Osteoblast (primary cell): ENCODE measurements around the gene SSBP2. TPM values are rescaled to one million over a fixed set of nuclear protein-coding genes. Genes with fewer than 3 reads are reported as not detected.
"Not testable (repeated sequence)": the region's sequence is repeated elsewhere in the genome, so short reads cannot be mapped to it uniquely, and the experiment has no call there.

ENCODE experiments used
- DNase-seq: peaks from one replicate; pipeline ENCODE4 v3.0.0; 2011; ENCODE audit warnings: low spot score, mixed read lengths; ENCODE audit not compliant: insufficient read length; ENCODE audit errors: missing footprints
- H2AFZ ChIP-seq: 2 replicates; pipeline ENCODE4 v1.6.0; 2011; ENCODE audit warnings: mild to moderate bottlenecking, low read length
- H3K27ac ChIP-seq: 2 replicates; pipeline ENCODE4 v1.5.1; 2011; ENCODE audit warnings: mild to moderate bottlenecking, low read depth, low read length, moderate library complexity
- H3K27me3 ChIP-seq: 2 replicates; pipeline ENCODE4 v1.6.0; 2012; ENCODE audit warnings: mild to moderate bottlenecking, control low read depth, inconsistent platforms, low read length, moderate library complexity; ENCODE audit not compliant: insufficient read depth
- H3K36me3 ChIP-seq: 2 replicates; pipeline ENCODE4 v1.5.1; 2011; ENCODE audit warnings: mild to moderate bottlenecking, low read length, control low read depth, moderate library complexity; ENCODE audit not compliant: insufficient read depth
- H3K4me1 ChIP-seq: 2 replicates; pipeline ENCODE4 v1.5.1; 2011; ENCODE audit warnings: mild to moderate bottlenecking, low read length, control low read depth, moderate library complexity; ENCODE audit not compliant: insufficient read depth
- H3K4me2 ChIP-seq: 2 replicates; pipeline ENCODE4 v1.6.0; 2011; ENCODE audit warnings: mild to moderate bottlenecking, low read length; ENCODE audit not compliant: insufficient read depth
- H3K4me3 ChIP-seq: fragments of 200-600 bp; sonication (generic); 3 replicates; pipeline ENCODE4 v1.5.1; 2012; ENCODE audit warnings: mild to moderate bottlenecking, low read length, inconsistent platforms; ENCODE audit not compliant: insufficient read depth
- H3K79me2 ChIP-seq: 2 replicates; pipeline ENCODE4 v1.6.0; 2012; ENCODE audit warnings: mild to moderate bottlenecking, low read length, control low read depth, inconsistent platforms; ENCODE audit not compliant: insufficient read depth
- H3K9me3 ChIP-seq: 2 replicates; pipeline ENCODE4 v1.5.1; 2011; ENCODE audit warnings: low read depth, low read length, control low read depth
- H4K20me1 ChIP-seq: 2 replicates; pipeline ENCODE4 v1.6.0; 2012; ENCODE audit warnings: mild to moderate bottlenecking, low read length, control low read depth; ENCODE audit not compliant: insufficient read depth
- total RNA-seq: library from RNA; depleted of rRNA; stranded (reverse); fragments of >200 nt; gene quantifications from 2 replicates; pipeline ENCODE4 v1.2.3, GENCODE V29; 2012
- TF ChIP-seq, protein P1 (sequence below): IDR thresholded peaks from 2 replicates; pipeline ENCODE4 v1.5.1; 2011; ENCODE audit warnings: mild to moderate bottlenecking, low read depth, low read length, moderate library complexity; ENCODE audit errors: extremely low read depth

SSBP2 gene
- total RNA-seq, 1 donor: 18.1 TPM

GRCh38 chr5:81719743-81720345 lies 31.1 kb downstream of the SSBP2 start:
- Histone ChIP-seq H3K4me1 (peaks cover 13% of the 10 kb centered on the region), H3K9me3 (no peaks in the 10 kb centered on the region), H3K79me2 (peaks cover 15% of the 10 kb centered on the region), H3K27me3 (no peaks in the 10 kb centered on the region), H3K4me2 (no peak overlapping the region), H2AFZ (no peak overlapping the region), H4K20me1 (no peaks in the 10 kb centered on the region), H3K36me3 (no peaks in the 10 kb centered on the region), H3K4me3 (no peak overlapping the region), H3K27ac (no peak overlapping the region)
- TF ChIP-seq, protein P1, sequence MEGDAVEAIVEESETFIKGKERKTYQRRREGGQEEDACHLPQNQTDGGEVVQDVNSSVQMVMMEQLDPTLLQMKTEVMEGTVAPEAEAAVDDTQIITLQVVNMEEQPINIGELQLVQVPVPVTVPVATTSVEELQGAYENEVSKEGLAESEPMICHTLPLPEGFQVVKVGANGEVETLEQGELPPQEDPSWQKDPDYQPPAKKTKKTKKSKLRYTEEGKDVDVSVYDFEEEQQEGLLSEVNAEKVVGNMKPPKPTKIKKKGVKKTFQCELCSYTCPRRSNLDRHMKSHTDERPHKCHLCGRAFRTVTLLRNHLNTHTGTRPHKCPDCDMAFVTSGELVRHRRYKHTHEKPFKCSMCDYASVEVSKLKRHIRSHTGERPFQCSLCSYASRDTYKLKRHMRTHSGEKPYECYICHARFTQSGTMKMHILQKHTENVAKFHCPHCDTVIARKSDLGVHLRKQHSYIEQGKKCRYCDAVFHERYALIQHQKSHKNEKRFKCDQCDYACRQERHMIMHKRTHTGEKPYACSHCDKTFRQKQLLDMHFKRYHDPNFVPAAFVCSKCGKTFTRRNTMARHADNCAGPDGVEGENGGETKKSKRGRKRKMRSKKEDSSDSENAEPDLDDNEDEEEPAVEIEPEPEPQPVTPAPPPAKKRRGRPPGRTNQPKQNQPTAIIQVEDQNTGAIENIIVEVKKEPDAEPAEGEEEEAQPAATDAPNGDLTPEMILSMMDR: no peak
- no peak for DNase-seq

DNA sequence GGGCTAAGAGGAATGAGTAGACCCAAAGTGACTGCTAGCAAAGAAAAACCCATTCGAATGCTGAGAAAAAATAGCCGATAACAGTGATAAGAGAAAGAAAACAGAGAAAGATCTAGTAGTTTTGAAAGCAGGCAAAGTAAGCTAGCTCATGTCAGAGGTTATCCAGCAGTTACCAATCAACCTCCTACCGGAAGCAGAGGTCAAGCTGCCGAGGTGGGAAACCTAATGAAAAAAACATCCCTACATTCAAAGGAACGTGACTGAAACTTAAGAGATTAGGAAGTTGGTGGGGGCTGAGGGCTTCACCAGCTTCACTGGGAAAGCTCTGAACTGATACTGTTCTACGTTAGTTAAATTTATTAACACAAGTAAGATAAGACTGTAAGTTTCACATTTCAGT lies 32.6 kb downstream of the SSBP2 start:
- Histone ChIP-seq H3K9me3 (no peaks in the 10 kb centered on the region), H3K36me3 (no peaks in the 10 kb centered on the region), H3K4me3 (no peak overlapping the region), H3K79me2 (peaks cover 17% of the 10 kb centered on the region), H3K27ac (no peak overlapping the region), H2AFZ (no peak overlapping the region), H3K27me3 (no peaks in the 10 kb centered on the region), H3K4me1 (peaks cover 13% of the 10 kb centered on the region), H4K20me1 (no peaks in the 10 kb centered on the region), H3K4me2 (no peak overlapping the region)
- DNase-seq: no peak
- TF ChIP-seq, protein P1: no peak

DNA sequence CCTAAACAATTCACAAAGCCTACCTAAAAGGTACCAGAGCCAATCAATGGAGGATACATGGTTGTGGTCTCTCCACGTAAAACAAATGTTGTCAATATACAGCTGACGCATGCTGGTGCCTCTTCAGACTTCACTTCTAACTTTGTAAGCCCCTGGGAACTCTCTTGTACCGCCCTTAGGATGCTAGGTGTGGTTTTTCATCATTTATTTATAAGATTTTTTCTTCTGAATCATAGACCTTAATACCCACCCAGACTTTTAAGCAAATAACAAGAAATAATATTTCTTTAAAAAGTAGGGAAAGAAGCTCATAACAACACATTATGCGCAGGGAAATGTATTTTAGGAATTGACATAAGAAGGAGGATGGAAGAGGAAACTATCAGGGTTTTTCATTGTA lies 33.0 kb downstream of the SSBP2 start:
- Histone ChIP-seq H3K4me1 (peaks cover 13% of the 10 kb centered on the region), H3K79me2 (peaks cover 17% of the 10 kb centered on the region), H3K27me3 (no peaks in the 10 kb centered on the region), H2AFZ (no peak overlapping the region), H4K20me1 (no peaks in the 10 kb centered on the region), H3K4me3 (no peak overlapping the region), H3K36me3 (no peaks in the 10 kb centered on the region), H3K27ac (peak overlapping the region; percentile 30), H3K4me2 (no peak overlapping the region), H3K9me3 (no peaks in the 10 kb centered on the region)
- DNase-seq: no peak
- TF ChIP-seq, protein P1: no peak

GRCh38 chr5:81717226-81717625 lies 33.7 kb downstream of the SSBP2 start:
- DNase-seq: no peak
- Histone ChIP-seq H2AFZ (no peak overlapping the region), H3K9me3 (no peaks in the 10 kb centered on the region), H3K79me2 (peaks cover 14% of the 10 kb centered on the region), H3K27me3 (no peaks in the 10 kb centered on the region), H3K4me1 (peaks cover 13% of the 10 kb centered on the region), H3K27ac (peak overlapping the region; percentile 30), H3K4me2 (no peak overlapping the region), H3K4me3 (no peak overlapping the region), H3K36me3 (no peaks in the 10 kb centered on the region), H4K20me1 (no peaks in the 10 kb centered on the region)
- TF ChIP-seq, protein P1: no peak

GRCh38 chr5:81714076-81714475 lies 36.8 kb downstream of the SSBP2 start:
- H3K27me3 ChIP-seq, H3K27ac ChIP-seq, H3K4me3 ChIP-seq, H2AFZ ChIP-seq, H3K4me1 ChIP-seq, H3K4me2 ChIP-seq, H3K79me2 ChIP-seq, H3K36me3 ChIP-seq, DNase-seq, H4K20me1 ChIP-seq, H3K9me3 ChIP-seq: not testable (repeated sequence)
